Fibroblast of lung (primary cell): ENCODE data around the gene ZNHIT2. TPM values are rescaled to one million over a fixed set of nuclear protein-coding genes. Genes with fewer than 3 reads are reported as not detected.

Experiments
- DNase-seq, 2 donors: peaks; one replicate each; pipeline versions ENCODE4 v3.0.0 to v3.0.0-alpha.2; 2010; ENCODE audit warnings: low read depth in 2 of 2
- H2AFZ ChIP-seq: 2 replicates; pipeline ENCODE4 v1.5.1; 2012; ENCODE audit warnings: low read length, control low read depth, inconsistent platforms
- H3K27ac ChIP-seq: 2 replicates; pipeline ENCODE4 v1.5.1; 2011; ENCODE audit warnings: low read length, control low read depth; ENCODE audit not compliant: insufficient read depth
- H3K27me3 ChIP-seq: 2 replicates; pipeline ENCODE4 v1.5.1; 2011; ENCODE audit warnings: mild to moderate bottlenecking, low read length; ENCODE audit not compliant: control insufficient read depth, insufficient read depth
- H3K36me3 ChIP-seq: 2 replicates; pipeline ENCODE4 v1.5.1; 2011; ENCODE audit warnings: low read length; ENCODE audit not compliant: control insufficient read depth, insufficient read depth
- H3K4me1 ChIP-seq: 2 replicates; pipeline ENCODE4 v1.5.1; 2011; ENCODE audit warnings: low read length; ENCODE audit not compliant: control insufficient read depth, insufficient read depth; ENCODE audit errors: extremely low read depth
- H3K4me2 ChIP-seq: 2 replicates; pipeline ENCODE4 v1.5.1; 2011; ENCODE audit warnings: low read length, control low read depth; ENCODE audit not compliant: insufficient read depth; ENCODE audit errors: extremely low read depth
- H3K4me3 ChIP-seq, 4 experiments: fragments of 200-600 bp in 1 of 4; sonication (generic) in 1 of 4; replicated peaks in 1 of 4; 2 replicates each; pipeline ENCODE4 v1.5.1; 2011 to 2016; ENCODE audit warnings: low read length in 4 of 4, low read depth in 3 of 4, mild to moderate bottlenecking in 3 of 4, control low read depth in 2 of 4, inconsistent platforms in 1 of 4, mixed read lengths in 1 of 4; ENCODE audit not compliant: insufficient read depth in 1 of 4; ENCODE audit errors: control extremely low read depth in 1 of 4
- H3K79me2 ChIP-seq: 2 replicates; pipeline ENCODE4 v1.5.1; 2012; ENCODE audit warnings: mild to moderate bottlenecking, low read length, inconsistent platforms; ENCODE audit not compliant: control insufficient read depth, insufficient read depth
- H3K9ac ChIP-seq: 2 replicates; pipeline ENCODE4 v1.5.1; 2011; ENCODE audit warnings: mild to moderate bottlenecking, low read length, control low read depth; ENCODE audit not compliant: insufficient read depth
- H3K9me3 ChIP-seq: 2 replicates; pipeline ENCODE4 v1.5.1; 2012; ENCODE audit warnings: low read depth, low read length; ENCODE audit not compliant: control insufficient read depth, insufficient read depth
- H4K20me1 ChIP-seq: 2 replicates; pipeline ENCODE4 v1.5.1; 2011; ENCODE audit warnings: low read length; ENCODE audit not compliant: control insufficient read depth, insufficient read depth; ENCODE audit errors: extremely low read depth
- EZH2 ChIP-seq: IDR thresholded peaks from 2 replicates; pipeline ENCODE4 v1.5.1; 2012; ENCODE audit warnings: low read length, control low read depth, mild to moderate bottlenecking; ENCODE audit errors: missing control alignments
- polyA plus RNA-seq, 2 donors: library from polyadenylated mRNA; depleted of rRNA in 1 of 2; stranded (reverse) in 1 of 2; unstranded in 1 of 2; fragments of >200 nt; gene quantifications; 2 replicates each; pipeline ENCODE4 v1.2.1, GENCODE V29; 2011 to 2012; ENCODE audit warnings: missing spikeins in 1 of 2
- total RNA-seq: library from RNA; depleted of rRNA; stranded (reverse); fragments of >200 nt; gene quantifications from 2 replicates; pipeline ENCODE4 v1.2.1, GENCODE V29; 2014
- TF ChIP-seq, protein P1 (sequence below), 2 donors: IDR thresholded peaks in 1 of 2; conservative IDR thresholded peaks in 1 of 2; 1 replicate in 1 of 2; 2 replicates in 1 of 2; pipeline ENCODE4 v1.5.1; 2011 to 2012; ENCODE audit warnings: low read length in 2 of 2, control low read depth in 1 of 2, inconsistent platforms in 1 of 2, low read depth in 1 of 2, mild to moderate bottlenecking in 1 of 2

The ZNHIT2 gene
- total and polyA plus RNA-seq, 2 donors (not counting 1 experiment from before 2014, with no cell fraction given), result 1.4 to 13.2 TPM

DNA sequence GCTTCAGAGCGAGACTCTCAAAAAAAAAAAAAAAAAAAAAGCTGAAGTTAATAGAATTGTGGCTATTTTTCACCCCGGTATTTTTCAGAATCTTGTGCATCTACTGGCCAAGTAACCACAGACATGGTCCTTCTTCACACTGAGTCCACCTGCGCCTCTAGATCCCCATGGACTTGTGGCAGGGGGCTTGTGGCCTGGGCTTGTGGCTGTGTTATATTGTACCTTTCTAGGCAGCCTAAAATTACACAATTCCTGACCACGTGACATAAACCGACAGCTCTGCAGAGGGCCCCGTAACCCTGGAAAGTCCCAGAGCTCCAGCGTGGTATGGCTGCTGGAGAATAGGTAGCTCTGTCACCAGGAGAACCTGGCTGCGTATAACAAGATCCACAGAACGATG lies 48.3 kb downstream of the ZNHIT2 start:
- Histone ChIP-seq H3K4me3 (no peak overlapping the region), H3K27me3 (no peaks in the 10 kb centered on the region), H3K4me1 (no peaks in the 10 kb centered on the region), H3K9ac (no peak overlapping the region), H3K4me2 (no peak overlapping the region), H3K79me2 (no peaks in the 10 kb centered on the region), H3K9me3 (no peaks in the 10 kb centered on the region), H3K36me3 (no peaks in the 10 kb centered on the region), H3K27ac (no peak overlapping the region), H4K20me1 (no peaks in the 10 kb centered on the region), H2AFZ (no peak overlapping the region)
- TF ChIP-seq, protein P1, sequence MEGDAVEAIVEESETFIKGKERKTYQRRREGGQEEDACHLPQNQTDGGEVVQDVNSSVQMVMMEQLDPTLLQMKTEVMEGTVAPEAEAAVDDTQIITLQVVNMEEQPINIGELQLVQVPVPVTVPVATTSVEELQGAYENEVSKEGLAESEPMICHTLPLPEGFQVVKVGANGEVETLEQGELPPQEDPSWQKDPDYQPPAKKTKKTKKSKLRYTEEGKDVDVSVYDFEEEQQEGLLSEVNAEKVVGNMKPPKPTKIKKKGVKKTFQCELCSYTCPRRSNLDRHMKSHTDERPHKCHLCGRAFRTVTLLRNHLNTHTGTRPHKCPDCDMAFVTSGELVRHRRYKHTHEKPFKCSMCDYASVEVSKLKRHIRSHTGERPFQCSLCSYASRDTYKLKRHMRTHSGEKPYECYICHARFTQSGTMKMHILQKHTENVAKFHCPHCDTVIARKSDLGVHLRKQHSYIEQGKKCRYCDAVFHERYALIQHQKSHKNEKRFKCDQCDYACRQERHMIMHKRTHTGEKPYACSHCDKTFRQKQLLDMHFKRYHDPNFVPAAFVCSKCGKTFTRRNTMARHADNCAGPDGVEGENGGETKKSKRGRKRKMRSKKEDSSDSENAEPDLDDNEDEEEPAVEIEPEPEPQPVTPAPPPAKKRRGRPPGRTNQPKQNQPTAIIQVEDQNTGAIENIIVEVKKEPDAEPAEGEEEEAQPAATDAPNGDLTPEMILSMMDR (conservative IDR thresholded peaks at IDR 0.05 in 1 of 2, IDR thresholded peaks at IDR 0.05 in 1 of 2; ENCODE audit: low read depth in 1 of 2, low read length in 2 of 2), result no peak
- no peak for TF ChIP-seq EZH2
- no peak for DNase-seq

DNA sequence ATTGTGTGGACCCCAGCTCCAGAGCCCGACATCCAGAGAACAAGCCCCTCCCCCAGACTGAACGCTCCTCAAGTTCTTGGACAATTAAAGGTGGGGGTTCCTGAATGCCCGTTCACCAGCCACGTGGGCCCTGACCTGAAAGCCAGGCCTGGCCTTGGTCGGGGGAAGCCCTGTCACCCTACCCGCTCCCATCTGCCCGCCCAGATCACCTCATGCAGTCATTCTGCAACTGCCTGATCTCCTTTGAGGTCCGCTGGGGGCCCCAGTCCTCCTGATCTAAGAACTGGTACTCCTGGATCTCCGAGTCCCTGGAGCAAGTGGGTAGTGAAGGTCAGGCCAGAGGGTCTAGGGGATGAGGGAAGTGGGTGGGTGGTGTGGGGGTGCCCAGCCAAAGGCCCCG lies 50.1 kb downstream of the ZNHIT2 start:
- H3K27me3 ChIP-seq, result no peaks in the 10 kb centered on the region
- H3K27ac ChIP-seq, result no peak overlapping the region
- no peaks in the 10 kb centered on the region for H3K36me3 ChIP-seq
- H3K9me3 ChIP-seq, result no peaks in the 10 kb centered on the region
- no peaks in the 10 kb centered on the region for H3K79me2 ChIP-seq
- H3K4me3 ChIP-seq, result no peak overlapping the region
- H3K9ac ChIP-seq, result no peak overlapping the region
- H3K4me1 ChIP-seq, result no peaks in the 10 kb centered on the region
- H4K20me1 ChIP-seq, result no peaks in the 10 kb centered on the region
- no peak overlapping the region for H3K4me2 ChIP-seq
- TF ChIP-seq, protein P1 (conservative IDR thresholded peaks at IDR 0.05 in 1 of 2, IDR thresholded peaks at IDR 0.05 in 1 of 2; ENCODE audit: low read depth in 1 of 2, low read length in 2 of 2), result no peak
- TF ChIP-seq EZH2, result no peak
- H2AFZ ChIP-seq, result no peak overlapping the region
- DNase-seq, result no peak

DNA sequence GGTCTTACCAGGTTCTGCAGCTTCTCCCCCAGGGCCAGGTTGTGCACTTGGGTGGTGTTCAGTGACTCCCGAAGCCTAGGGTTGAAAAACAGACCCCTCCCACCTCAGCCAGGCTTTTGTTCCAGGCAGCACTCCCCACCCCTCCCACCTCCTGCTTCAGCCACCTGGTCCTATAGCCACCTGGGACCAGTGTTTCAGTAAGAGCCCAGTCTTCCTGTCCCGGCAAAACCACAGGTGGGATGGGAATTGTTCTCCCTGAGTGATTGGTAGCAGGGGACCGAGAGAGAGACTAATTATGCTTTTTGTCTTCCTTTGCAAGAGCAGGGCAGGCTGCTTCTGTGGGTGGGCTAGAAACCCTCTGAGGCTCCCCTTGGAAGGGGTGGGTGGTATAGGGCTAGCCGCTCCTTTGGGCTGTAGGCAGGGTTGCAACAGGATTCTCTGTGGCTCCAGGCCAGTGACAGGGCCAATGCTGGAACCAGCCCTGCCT lies 50.7 kb downstream of the ZNHIT2 start:
- DNase-seq, result no peak
- H4K20me1 ChIP-seq, result no peaks in the 10 kb centered on the region
- H3K4me2 ChIP-seq, result no peak overlapping the region
- H3K4me3 ChIP-seq, result no peak overlapping the region
- no peak overlapping the region for H2AFZ ChIP-seq
- no peak overlapping the region for H3K9ac ChIP-seq
- H3K36me3 ChIP-seq, result no peaks in the 10 kb centered on the region
- H3K27me3 ChIP-seq, result no peaks in the 10 kb centered on the region
- TF ChIP-seq, protein P1 (conservative IDR thresholded peaks at IDR 0.05 in 1 of 2, IDR thresholded peaks at IDR 0.05 in 1 of 2; ENCODE audit: low read depth in 1 of 2, low read length in 2 of 2), result no peak
- TF ChIP-seq EZH2, result no peak
- H3K9me3 ChIP-seq, result no peaks in the 10 kb centered on the region
- no peak overlapping the region for H3K27ac ChIP-seq
- H3K79me2 ChIP-seq, result no peaks in the 10 kb centered on the region
- H3K4me1 ChIP-seq, result no peaks in the 10 kb centered on the region

Other genes with a start within 250 kb of the ZNHIT2 start
- gene EHD1, start 239.1 kb downstream of the ZNHIT2 start, total RNA-seq, result 40.8 and 71.3 TPM in 2 replicates
- 240 and 248 TPM in 2 replicates for gene EHD1, start 239.1 kb downstream of the ZNHIT2 start, polyA plus RNA-seq
- 7.4 and 9.9 TPM in 2 replicates for gene ATG2A, start 200.5 kb downstream of the ZNHIT2 start, total RNA-seq
- gene ATG2A, start 200.5 kb downstream of the ZNHIT2 start, polyA plus RNA-seq, result 3.1 and 5.1 TPM in 2 replicates
- gene PPP2R5B, start 193.0 kb downstream of the ZNHIT2 start, total RNA-seq, result 6.2 and 12.1 TPM in 2 replicates
- gene PPP2R5B, start 193.0 kb downstream of the ZNHIT2 start, polyA plus RNA-seq, result 10.9 and 12.4 TPM in 2 replicates
- gene GPHA2, start 181.8 kb downstream of the ZNHIT2 start, total RNA-seq, result not detected in 2 replicates
- gene GPHA2, start 181.8 kb downstream of the ZNHIT2 start, polyA plus RNA-seq, result not detected in 2 replicates
- not detected in 2 replicates for gene MAJIN, start 145.6 kb downstream of the ZNHIT2 start, total RNA-seq
- gene MAJIN, start 145.6 kb downstream of the ZNHIT2 start, polyA plus RNA-seq, result not detected in 2 replicates
- gene BATF2, start 120.7 kb downstream of the ZNHIT2 start, total RNA-seq, result 2.1 TPM in 2 replicates
- gene BATF2, start 120.7 kb downstream of the ZNHIT2 start, polyA plus RNA-seq, result 1.0 and 1.5 TPM in 2 replicates
- gene ARL2, start 103.5 kb downstream of the ZNHIT2 start, total RNA-seq, result 99.9 and 138 TPM in 2 replicates
- 99.2 and 173 TPM in 2 replicates for gene ARL2, start 103.5 kb downstream of the ZNHIT2 start, polyA plus RNA-seq
- gene SNX15, start 90.3 kb downstream of the ZNHIT2 start, total RNA-seq, result 11.3 and 14.4 TPM in 2 replicates
- gene SNX15, start 90.3 kb downstream of the ZNHIT2 start, polyA plus RNA-seq, result 10.2 and 15.2 TPM in 2 replicates
- 8.6 and 10.0 TPM in 2 replicates for gene SAC3D1, start 76.5 kb downstream of the ZNHIT2 start, total RNA-seq
- 3.1 and 7.1 TPM in 2 replicates for gene SAC3D1, start 76.5 kb downstream of the ZNHIT2 start, polyA plus RNA-seq
- gene NAALADL1, start 59.1 kb downstream of the ZNHIT2 start, total RNA-seq, result 26.2 and 35.5 TPM in 2 replicates
- gene NAALADL1, start 59.1 kb downstream of the ZNHIT2 start, polyA plus RNA-seq, result 14.8 and 14.9 TPM in 2 replicates
- gene CDCA5, start 33.7 kb downstream of the ZNHIT2 start, total RNA-seq, result 0.26 and 3.0 TPM in 2 replicates
- 4.6 and 18.1 TPM in 2 replicates for gene CDCA5, start 33.7 kb downstream of the ZNHIT2 start, polyA plus RNA-seq
- 31.1 and 36.0 TPM in 2 replicates for gene ZFPL1, start 33.5 kb downstream of the ZNHIT2 start, total RNA-seq
- 30.8 and 37.6 TPM in 2 replicates for gene ZFPL1, start 33.5 kb downstream of the ZNHIT2 start, polyA plus RNA-seq
- 144 and 171 TPM in 2 replicates for gene VPS51, start 21.5 kb downstream of the ZNHIT2 start, total RNA-seq
- 22.0 and 27.0 TPM in 2 replicates for gene VPS51, start 21.5 kb downstream of the ZNHIT2 start, polyA plus RNA-seq
- gene TM7SF2, start 5.8 kb downstream of the ZNHIT2 start, total RNA-seq, result 30.0 and 89.5 TPM in 2 replicates
- 11.7 and 16.9 TPM in 2 replicates for gene TM7SF2, start 5.8 kb downstream of the ZNHIT2 start, polyA plus RNA-seq
- 336 and 338 TPM in 2 replicates for gene FAU, start 4.4 kb upstream of the ZNHIT2 start, total RNA-seq
- 256 and 290 TPM in 2 replicates for gene FAU, start 4.4 kb upstream of the ZNHIT2 start, polyA plus RNA-seq
- gene MRPL49, start 4.6 kb upstream of the ZNHIT2 start, total RNA-seq, result 46.2 and 70.8 TPM in 2 replicates
- 55.5 and 60.8 TPM in 2 replicates for gene MRPL49, start 4.6 kb upstream of the ZNHIT2 start, polyA plus RNA-seq
- 13.6 and 15.5 TPM in 2 replicates for gene SYVN1, start 16.8 kb upstream of the ZNHIT2 start, total RNA-seq
- 25.2 and 30.4 TPM in 2 replicates for gene SYVN1, start 16.8 kb upstream of the ZNHIT2 start, polyA plus RNA-seq
- not detected in 2 replicates for gene SPDYC, start 52.5 kb upstream of the ZNHIT2 start, total RNA-seq
- not detected in 2 replicates for gene SPDYC, start 52.5 kb upstream of the ZNHIT2 start, polyA plus RNA-seq
- gene CAPN1, start 64.2 kb upstream of the ZNHIT2 start, total RNA-seq, result 58.0 and 94.5 TPM in 2 replicates
- 70.3 and 111 TPM in 2 replicates for gene CAPN1, start 64.2 kb upstream of the ZNHIT2 start, polyA plus RNA-seq
- 1.0 and 2.8 TPM in 2 replicates for gene POLA2, start 144.3 kb upstream of the ZNHIT2 start, total RNA-seq
- 9.8 and 33.6 TPM in 2 replicates for gene POLA2, start 144.3 kb upstream of the ZNHIT2 start, polyA plus RNA-seq
- 12.3 and 25.6 TPM in 2 replicates for gene CDC42EP2, start 197.2 kb upstream of the ZNHIT2 start, total RNA-seq
- 31.7 and 48.4 TPM in 2 replicates for gene CDC42EP2, start 197.2 kb upstream of the ZNHIT2 start, polyA plus RNA-seq
- gene DPF2, start 216.2 kb upstream of the ZNHIT2 start, total RNA-seq, result 37.5 and 42.9 TPM in 2 replicates
- 55.1 and 76.4 TPM in 2 replicates for gene DPF2, start 216.2 kb upstream of the ZNHIT2 start, polyA plus RNA-seq
- under 0.01 and 0.17 TPM in 2 replicates for gene TIGD3, start 237.1 kb upstream of the ZNHIT2 start, total RNA-seq
- gene TIGD3, start 237.1 kb upstream of the ZNHIT2 start, polyA plus RNA-seq, result 0.03 TPM in 1 of 2 replicates, not detected in the other